HepG2 (cell line): Measurements from ENCODE around the gene AHCYL2. TPM values are rescaled to one million over a fixed set of nuclear protein-coding genes. Genes with fewer than 3 reads are reported as not detected.

ENCODE experiments used
- ATAC-seq: fragments of 200-7000 bp; cut with Tn5 transposase; 3 replicates; pipeline ENCODE4 v1.9.1; 2020; ENCODE audit warnings: mild to moderate bottlenecking, moderate library complexity
- BruUV-seq: library from RNA; stranded (reverse); fragments of 400-500 nt; replicated peaks from 2 replicates; lab custom pipeline; 2021; lab: Mats Ljungman, UMichigan
- CTCF ChIA-PET: fragments of 300-600 bp; formaldehyde crosslinking; extraction: SDS; loops from one replicate; lab custom pipeline; 2021; ENCODE audit warnings: low total read pairs, inconsistent platforms, low intra/inter-chr PET ratio; lab: Yijun Ruan, JAX
- POLR2A ChIA-PET: fragments of 350-600 bp; sonication (Branson Sonifier 250); formaldehyde crosslinking; loops from one replicate; lab custom pipeline; 2020; ENCODE audit warnings: antibody characterized with exemption, inconsistent platforms; lab: Yijun Ruan, JAX
- DNase-seq: peaks from one replicate; pipeline ENCODE4 v3.0.0-alpha.2; 2015; ENCODE audit warnings: low spot score
- FAIRE-seq: peaks from 3 replicates; lab custom pipeline; 2011; peaks lifted over from hg19 to GRCh38; lab: Jason Lieb, UNC
- H2AFZ ChIP-seq: one replicate; pipeline ENCODE4 v1.6.1; 2011; ENCODE audit warnings: low read length, inconsistent platforms
- H3K27ac ChIP-seq: fragments of 300-600 bp; 3 replicates; pipeline ENCODE4 v1.8.0; 2011; ENCODE audit warnings: mixed run types, mild to moderate bottlenecking, mixed read lengths, low read length, inconsistent platforms; ENCODE audit not compliant: insufficient read depth; ENCODE audit errors: extremely low read length
- H3K27me3 ChIP-seq, 2 experiments: fragments of 200-600 bp in 1 of 2; 2 replicates in 1 of 2; 3 replicates in 1 of 2; pipeline versions ENCODE4 v1.6.0 to v1.8.0; 2011; ENCODE audit warnings: low read length in 2 of 2, mild to moderate bottlenecking in 2 of 2, moderate library complexity in 2 of 2, inconsistent platforms in 1 of 2; ENCODE audit not compliant: insufficient read depth in 2 of 2, control insufficient read depth in 1 of 2
- H3K36me3 ChIP-seq, 2 experiments: fragments of 200-600 bp in 1 of 2; replicated peaks in 1 of 2; 2 replicates in 1 of 2; 3 replicates in 1 of 2; pipeline versions ENCODE4 v1.5.1 to v1.8.0; 2011; ENCODE audit warnings: low read length in 2 of 2, inconsistent platforms in 1 of 2; ENCODE audit not compliant: insufficient read depth in 2 of 2, control insufficient read depth in 1 of 2
- H3K4me1 ChIP-seq: 2 replicates; pipeline ENCODE4 v1.5.1; 2012; ENCODE audit warnings: low read length, inconsistent platforms; ENCODE audit not compliant: insufficient read depth
- H3K4me2 ChIP-seq: 2 replicates; pipeline ENCODE4 v1.6.0; 2011; ENCODE audit warnings: low read depth, low read length, inconsistent platforms
- H3K4me3 ChIP-seq, 3 experiments: fragments of 200-600 bp in 1 of 3; sonication (generic), shearing (Covaris generic) in 1 of 3; replicated peaks in 1 of 3; 2 replicates each; pipeline ENCODE4 v1.5.1; 2011 to 2016; ENCODE audit warnings: low read length in 3 of 3, inconsistent platforms in 2 of 3, low read depth in 2 of 3, mild to moderate bottlenecking in 2 of 3, control low read depth in 1 of 3, mixed read lengths in 1 of 3; ENCODE audit not compliant: insufficient read depth in 1 of 3
- H3K79me2 ChIP-seq: one replicate; pipeline ENCODE4 v1.6.1; 2011; ENCODE audit warnings: low read length, inconsistent platforms; ENCODE audit not compliant: insufficient read depth
- H3K9ac ChIP-seq: 2 replicates; pipeline ENCODE4 v1.6.0; 2011; ENCODE audit warnings: mild to moderate bottlenecking, low read depth, low read length, inconsistent platforms; ENCODE audit not compliant: insufficient read depth
- H3K9me3 ChIP-seq: 2 replicates; pipeline ENCODE4 v1.5.1; 2012; ENCODE audit warnings: mild to moderate bottlenecking, low read length
- H4K20me1 ChIP-seq: 2 replicates; pipeline ENCODE4 v1.6.0; 2011; ENCODE audit warnings: inconsistent platforms, mild to moderate bottlenecking, low read length, moderate library complexity; ENCODE audit not compliant: insufficient read depth
- AKNA ChIP-seq: sonication (generic); formaldehyde crosslinking; IDR thresholded peaks from 2 replicates; pipeline ENCODE4 v1.4.0; 2020; ENCODE audit warnings: missing genetic modification reagents, borderline replicate concordance
- ATF7 ChIP-seq, 2 experiments: fragments of 450-650 bp in 1 of 2; sonication (generic) in 1 of 2; formaldehyde crosslinking in 1 of 2; IDR thresholded peaks; 2 replicates each; pipeline versions ENCODE4 v1.4.0 to v1.6.1; 2016 to 2020; ENCODE audit warnings: antibody characterized with exemption in 1 of 2, mild to moderate bottlenecking in 1 of 2, missing genetic modification reagents in 1 of 2
- EHMT2 ChIP-seq: fragments of 200-600 bp; sonication (generic); IDR thresholded peaks from 2 replicates; pipeline ENCODE4 v1.7.0; 2017; ENCODE audit warnings: antibody characterized with exemption, low read depth, low read length, borderline replicate concordance
- ETS1 ChIP-seq: sonication (generic); formaldehyde crosslinking; IDR thresholded peaks from 2 replicates; pipeline ENCODE4 v1.4.0; 2020; ENCODE audit warnings: missing genetic modification reagents
- FOXC1 ChIP-seq: sonication (generic); formaldehyde crosslinking; IDR thresholded peaks from 2 replicates; pipeline ENCODE4 v1.8.0; 2022; ENCODE audit warnings: mild to moderate bottlenecking, missing genetic modification reagents, borderline replicate concordance
- HMGXB3 ChIP-seq: sonication (generic); formaldehyde crosslinking; IDR thresholded peaks from 2 replicates; pipeline ENCODE4 v1.4.0; 2020; ENCODE audit warnings: missing genetic modification reagents, borderline replicate concordance
- LCORL ChIP-seq, 2 experiments: fragments of 450-650 bp in 1 of 2; sonication (generic) in 1 of 2; formaldehyde crosslinking in 1 of 2; IDR thresholded peaks; 2 replicates each; pipeline versions ENCODE4 v1.5.0 to v1.6.1; 2017 to 2020; ENCODE audit warnings: antibody characterized with exemption in 1 of 2, missing genetic modification reagents in 1 of 2
- MBD4 ChIP-seq: IDR thresholded peaks from 2 replicates; pipeline ENCODE4 v1.6.1; 2012; ENCODE audit warnings: low read length, inconsistent platforms, borderline replicate concordance
- MTA1 ChIP-seq: sonication (generic); formaldehyde crosslinking; IDR thresholded peaks from 2 replicates; pipeline ENCODE4 v1.4.0; 2020; ENCODE audit warnings: missing genetic modification reagents, mild to moderate bottlenecking, borderline replicate concordance
- SSRP1 ChIP-seq: IDR thresholded peaks from 2 replicates; pipeline ENCODE4 v1.6.1; 2016; ENCODE audit warnings: control low read depth
- ZNF562 ChIP-seq: sonication (generic); formaldehyde crosslinking; IDR thresholded peaks from 2 replicates; pipeline ENCODE4 v1.8.0; 2022; ENCODE audit warnings: missing genetic modification reagents, borderline replicate concordance
- in situ Hi-C: cut with HindIII; loops from 2 replicates; pipeline ENCODE4 v1.10.0; 2017; ENCODE audit warnings: low pct_unique_long_range_greater_than_20kb; ENCODE audit not compliant: extremely low pct_ligation_motif_present
- intact Hi-C: fragments of 100-400 bp; cut with micrococcal nuclease; formaldehyde crosslinking; loops from one replicate; pipeline ENCODE4 v1.10.0; 2022; ENCODE audit not compliant: unreplicated experiment
- polyA plus RNA-seq, 8 experiments: library from polyadenylated mRNA; depleted of rRNA in 3 of 8; stranded (reverse) in 7 of 8; unstranded in 1 of 8; fragments of >200 nt; fragmentation: Illumina TruSeq in 4 of 8; extraction: Trizol in 4 of 8; gene quantifications; 2 replicates each; pipeline versions ENCODE4 v1.2.1 to v1.2.3, GENCODE V29; 2011 to 2016; ENCODE audit warnings: low read depth in 4 of 8, missing spikeins in 1 of 8, mixed read lengths in 1 of 8; ENCODE audit not compliant: insufficient read depth in 1 of 8
- total RNA-seq, 5 experiments: library from RNA; depleted of rRNA; stranded (reverse); fragments of >200 nt; fragmentation: Illumina TruSeq; extraction: Trizol; gene quantifications; 2 replicates each; pipeline ENCODE4 v1.2.3, GENCODE V29; 2016; ENCODE audit warnings: low read depth in 1 of 5

AHCYL2 gene
- total and polyA plus RNA-seq, 2 of the 13 experiments (the other 11 are each of a cell fraction or from before 2014, with no cell fraction given) = 9.5 to 14.7 TPM

- Histone ChIP-seq H3K4me2 (no peak overlapping the region), H3K4me3 (no peak overlapping the region), H3K27ac (no peak overlapping the region), H3K27me3 (no peaks in the 10 kb centered on the region), H3K9ac (no peak overlapping the region), H3K36me3 (no peaks in the 10 kb centered on the region), H3K4me1 (no peaks in the 10 kb centered on the region), H3K9me3 (no peaks in the 10 kb centered on the region), H4K20me1 (no peaks in the 10 kb centered on the region), H3K79me2 (no peaks in the 10 kb centered on the region), H2AFZ (no peak overlapping the region)
- DNase-seq = no peak
- no peak for TF ChIP-seq AKNA (CRISPR knock-in tag)
- no peak for TF ChIP-seq ZNF562
- TF ChIP-seq SSRP1 (CRISPR knock-in tag) = no peak
- no peak for TF ChIP-seq ETS1 (CRISPR knock-in tag)
- no peak for TF ChIP-seq MBD4
- TF ChIP-seq EHMT2 = no peak
- no peak for TF ChIP-seq MTA1
- no peak for TF ChIP-seq ATF7 (IDR thresholded peaks at IDR 0.05)
- no peak for TF ChIP-seq ATF7 (CRISPR knock-in tag; IDR thresholded peaks at IDR 0.05)
- TF ChIP-seq HMGXB3 (CRISPR knock-in tag) = no peak
- no peak for TF ChIP-seq LCORL (IDR thresholded peaks at IDR 0.05)
- no peak for TF ChIP-seq LCORL (CRISPR knock-in tag; IDR thresholded peaks at IDR 0.05)
- TF ChIP-seq FOXC1 (CRISPR knock-in tag) = no peak
- no peak for ATAC-seq
- in situ Hi-C loops (loop anchor here (25.0 kb wide), 1 partner anchor 275 kb away; no protein-coding TSS in a partner anchor), intact Hi-C loops (loop anchor here (10.0 kb wide), 1 partner anchor 282 kb away; no protein-coding TSS in a partner anchor)
- no peak for FAIRE-seq
- BruUV-seq = no TSS peak
- ChIA-PET CTCF (no interaction called here), POLR2A (no interaction called here)
Observed at GRCh38 chr7:129362496-129362895, 137.7 kb downstream of the AHCYL2 start.
